Esophagus muscularis mucosa (tissue), 3 donors: ENCODE results near the gene CAMK2G.

Experiments
- POLR2A ChIP-seq: fragments of 450-650 bp; IDR thresholded peaks from one replicate; pipeline ENCODE4 v1.6.1; 2017; ENCODE audit warnings: antibody characterized with exemption, moderate library complexity, mild to moderate bottlenecking, low read depth
- TF ChIP-seq, protein P1 (sequence below), 3 experiments: fragments of 200-600 bp in 2 of 3; fragments of 450-650 bp in 1 of 3; sonication (generic) in 2 of 3; IDR thresholded peaks; one replicate each; pipeline ENCODE4 v1.5.1; 2017 to 2019; ENCODE audit warnings: antibody characterized with exemption in 3 of 3, mild to moderate bottlenecking in 2 of 3, moderate library complexity in 1 of 3

DNA sequence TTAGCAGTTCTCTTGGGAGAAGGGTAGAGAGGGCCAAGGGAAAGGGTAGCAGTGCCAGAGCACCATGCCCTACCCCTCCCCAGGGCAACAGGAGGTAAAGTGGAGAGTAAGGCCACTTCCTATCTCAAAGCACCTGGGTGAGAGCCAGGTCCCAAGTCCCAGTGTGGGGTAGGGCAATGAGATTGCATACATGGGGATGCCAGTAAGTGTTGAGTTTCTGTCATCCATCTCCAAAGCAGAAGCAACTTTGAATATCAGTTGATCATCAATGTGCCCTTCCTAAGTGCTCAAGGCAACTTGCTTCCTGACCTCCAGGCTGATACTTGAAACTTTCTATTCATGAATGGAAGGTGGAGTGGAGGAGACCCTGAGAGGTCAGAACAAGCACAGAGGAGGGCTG, 2.2 kb upstream of the CAMK2G start:
- TF ChIP-seq, protein P1, sequence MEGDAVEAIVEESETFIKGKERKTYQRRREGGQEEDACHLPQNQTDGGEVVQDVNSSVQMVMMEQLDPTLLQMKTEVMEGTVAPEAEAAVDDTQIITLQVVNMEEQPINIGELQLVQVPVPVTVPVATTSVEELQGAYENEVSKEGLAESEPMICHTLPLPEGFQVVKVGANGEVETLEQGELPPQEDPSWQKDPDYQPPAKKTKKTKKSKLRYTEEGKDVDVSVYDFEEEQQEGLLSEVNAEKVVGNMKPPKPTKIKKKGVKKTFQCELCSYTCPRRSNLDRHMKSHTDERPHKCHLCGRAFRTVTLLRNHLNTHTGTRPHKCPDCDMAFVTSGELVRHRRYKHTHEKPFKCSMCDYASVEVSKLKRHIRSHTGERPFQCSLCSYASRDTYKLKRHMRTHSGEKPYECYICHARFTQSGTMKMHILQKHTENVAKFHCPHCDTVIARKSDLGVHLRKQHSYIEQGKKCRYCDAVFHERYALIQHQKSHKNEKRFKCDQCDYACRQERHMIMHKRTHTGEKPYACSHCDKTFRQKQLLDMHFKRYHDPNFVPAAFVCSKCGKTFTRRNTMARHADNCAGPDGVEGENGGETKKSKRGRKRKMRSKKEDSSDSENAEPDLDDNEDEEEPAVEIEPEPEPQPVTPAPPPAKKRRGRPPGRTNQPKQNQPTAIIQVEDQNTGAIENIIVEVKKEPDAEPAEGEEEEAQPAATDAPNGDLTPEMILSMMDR (IDR thresholded peaks at IDR 0.05), result no peak
- no peak for TF ChIP-seq POLR2A
